H1 (cell line): Measurements from ENCODE around the gene GAB2. TPM values are rescaled to one million over a fixed set of nuclear protein-coding genes. Genes with fewer than 3 reads are reported as not detected.

Experiments used
- CTCF ChIA-PET: fragments of 300-600 bp; sonication (Branson Sonifier 250); formaldehyde crosslinking; loops from one replicate; lab custom pipeline; 2021; ENCODE audit not compliant: partially characterized antibody; lab: Charles Lee
- POLR2A ChIA-PET: fragments of 300-600 bp; sonication (Branson Sonifier 250); formaldehyde crosslinking; loops from one replicate; lab custom pipeline; 2021; ENCODE audit warnings: inconsistent platforms; ENCODE audit not compliant: partially characterized antibody; lab: Charles Lee
- DNase-seq, 2 experiments: peaks; one replicate each; pipeline versions ENCODE4 v3.0.0 to v3.0.0-alpha.2; 2010 to 2022; ENCODE audit warnings: low spot score in 2 of 2, low read depth in 1 of 2, mixed read lengths in 1 of 2
- FAIRE-seq: peaks from 2 replicates; lab custom pipeline; 2011; peaks lifted over from hg19 to GRCh38; lab: Jason Lieb, UNC
- H2AFZ ChIP-seq: 2 replicates; pipeline ENCODE4 v1.8.1; 2012; ENCODE audit warnings: low read length, inconsistent platforms
- H2AK5ac ChIP-seq: 2 replicates; pipeline ENCODE4 v1.6.1; 2013; ENCODE audit warnings: low read depth, low read length
- H2BK120ac ChIP-seq: replicated peaks from 2 replicates; pipeline ENCODE3; 2013; ENCODE audit warnings: low read depth, low read length, inconsistent platforms
- H2BK12ac ChIP-seq: 2 replicates; pipeline ENCODE4 v1.6.1; 2013; ENCODE audit warnings: low read depth, low read length
- H2BK15ac ChIP-seq: 2 replicates; pipeline ENCODE4 v1.6.1; 2013; ENCODE audit warnings: low read length
- H2BK20ac ChIP-seq: 2 replicates; pipeline ENCODE4 v1.6.1; 2013; ENCODE audit warnings: low read length
- H2BK5ac ChIP-seq: 2 replicates; pipeline ENCODE4 v1.6.1; 2013; ENCODE audit warnings: low read depth, low read length
- H3K14ac ChIP-seq: 2 replicates; pipeline ENCODE4 v1.6.1; 2013; ENCODE audit warnings: inconsistent platforms; ENCODE audit not compliant: insufficient read length
- H3K18ac ChIP-seq: 2 replicates; pipeline ENCODE4 v1.6.1; 2013; ENCODE audit warnings: low read length; ENCODE audit errors: extremely low read depth
- H3K23ac ChIP-seq: 2 replicates; pipeline ENCODE4 v1.6.1; 2013; ENCODE audit warnings: inconsistent platforms; ENCODE audit not compliant: insufficient read length
- H3K23me2 ChIP-seq: 2 replicates; pipeline ENCODE4 v1.6.1; 2013; ENCODE audit warnings: low read depth, low read length
- H3K27ac ChIP-seq: 2 replicates; pipeline ENCODE4 v1.6.1; 2011; ENCODE audit warnings: low read depth, low read length, inconsistent platforms
- H3K27me3 ChIP-seq, 4 experiments: replicated peaks in 1 of 4; 1 replicate in 1 of 4; 2 replicates in 3 of 4; pipeline versions ENCODE4 v1.6.1 to v1.8.1; 2011 to 2013; ENCODE audit warnings: low read length in 3 of 4, mild to moderate bottlenecking in 3 of 4, inconsistent platforms in 2 of 4, mixed read lengths in 2 of 4, moderate library complexity in 1 of 4; ENCODE audit not compliant: control insufficient read depth in 3 of 4, insufficient read depth in 3 of 4; ENCODE audit errors: extremely low read depth in 1 of 4
- H3K36me3 ChIP-seq, 4 experiments: 2 replicates each; pipeline versions ENCODE4 v1.6.1 to v1.8.1; 2011 to 2013; ENCODE audit warnings: mild to moderate bottlenecking in 4 of 4, low read length in 3 of 4, moderate library complexity in 2 of 4, control low read depth in 1 of 4, inconsistent platforms in 1 of 4; ENCODE audit not compliant: insufficient read depth in 4 of 4, control insufficient read depth in 2 of 4
- H3K4ac ChIP-seq: replicated peaks from 2 replicates; pipeline ENCODE3; 2013; ENCODE audit warnings: low read length, low read depth, mixed read lengths, inconsistent platforms; ENCODE audit not compliant: insufficient read length
- H3K4me1 ChIP-seq, 4 experiments: replicated peaks in 1 of 4; 1 replicate in 1 of 4; 2 replicates in 3 of 4; pipeline versions ENCODE4 v1.6.1 to v1.8.1; 2011 to 2013; ENCODE audit warnings: low read length in 3 of 4, inconsistent platforms in 2 of 4, mixed read lengths in 1 of 4; ENCODE audit not compliant: insufficient read depth in 4 of 4, control insufficient read depth in 3 of 4
- H3K4me2 ChIP-seq, 2 experiments: 2 replicates each; pipeline versions ENCODE4 v1.6.1 to v1.8.1; 2011 to 2013; ENCODE audit warnings: low read depth in 2 of 2, low read length in 2 of 2, control low read depth in 1 of 2, inconsistent platforms in 1 of 2, mild to moderate bottlenecking in 1 of 2; ENCODE audit not compliant: insufficient read depth in 1 of 2
- H3K4me3 ChIP-seq, 4 experiments: fragments of 200-600, 300-600 bp in 1 of 4; sonication (generic), shearing (Covaris generic), sonication (Bioruptor Twin) in 1 of 4; 2 replicates each; pipeline versions ENCODE4 v1.5.1 to v1.8.1; 2011 to 2016; ENCODE audit warnings: low read length in 4 of 4, low read depth in 3 of 4, control low read depth in 2 of 4, inconsistent platforms in 2 of 4, mild to moderate bottlenecking in 2 of 4, mixed read lengths in 1 of 4, moderate library complexity in 1 of 4; ENCODE audit not compliant: insufficient read depth in 2 of 4; ENCODE audit errors: extremely low read depth in 1 of 4
- H3K56ac ChIP-seq: replicated peaks from 2 replicates; pipeline ENCODE3; 2013; ENCODE audit warnings: low read depth, mild to moderate bottlenecking, mixed read lengths, low read length, inconsistent platforms; ENCODE audit not compliant: insufficient read length
- H3K79me1 ChIP-seq: 2 replicates; pipeline ENCODE4 v1.6.1; 2013; ENCODE audit warnings: low read depth, low read length, control low read depth
- H3K79me2 ChIP-seq, 2 experiments: 2 replicates each; pipeline versions ENCODE4 v1.6.1 to v1.8.1; 2012 to 2013; ENCODE audit warnings: low read length in 2 of 2, mild to moderate bottlenecking in 2 of 2, inconsistent platforms in 1 of 2; ENCODE audit not compliant: insufficient read depth in 2 of 2, control insufficient read depth in 1 of 2
- H3K9ac ChIP-seq, 4 experiments: replicated peaks in 1 of 4; 1 replicate in 1 of 4; 2 replicates in 3 of 4; pipeline versions ENCODE4 v1.6.1 to v1.8.1; 2011 to 2013; ENCODE audit warnings: low read depth in 3 of 4, low read length in 3 of 4, control low read depth in 2 of 4, mild to moderate bottlenecking in 2 of 4, moderate library complexity in 2 of 4, inconsistent platforms in 1 of 4; ENCODE audit errors: extremely low read depth in 1 of 4
- H3K9me3 ChIP-seq, 2 experiments: 2 replicates each; pipeline versions ENCODE4 v1.6.1 to v1.8.1; 2012 to 2013; ENCODE audit warnings: mild to moderate bottlenecking in 2 of 2, moderate library complexity in 2 of 2, control low read depth in 1 of 2, inconsistent platforms in 1 of 2, low read depth in 1 of 2, low read length in 1 of 2, mixed read lengths in 1 of 2; ENCODE audit not compliant: insufficient read depth in 2 of 2
- H4K20me1 ChIP-seq, 2 experiments: replicated peaks in 1 of 2; 2 replicates each; pipeline versions ENCODE3 to v1.8.1; 2011 to 2013; ENCODE audit warnings: inconsistent platforms in 2 of 2, low read length in 2 of 2, mild to moderate bottlenecking in 1 of 2; ENCODE audit not compliant: insufficient read depth in 2 of 2, control insufficient read depth in 1 of 2
- H4K5ac ChIP-seq: 2 replicates; pipeline ENCODE4 v1.6.1; 2013; ENCODE audit warnings: low read length, low read depth, mixed read lengths, inconsistent platforms; ENCODE audit not compliant: insufficient read length
- H4K8ac ChIP-seq: 2 replicates; pipeline ENCODE4 v1.8.0; 2013; ENCODE audit warnings: mild to moderate bottlenecking, moderate library complexity, low read length, inconsistent platforms; ENCODE audit not compliant: insufficient read depth; ENCODE audit errors: extremely low read depth
- H4K91ac ChIP-seq: replicated peaks from 2 replicates; pipeline ENCODE3; 2013; ENCODE audit warnings: low read length, mixed read lengths, inconsistent platforms; ENCODE audit not compliant: insufficient read length
- ASH2L ChIP-seq: fragments of 200-600, 300-600 bp; sonication (generic); IDR thresholded peaks from one replicate; pipeline ENCODE4 v1.7.1; 2017; ENCODE audit warnings: low read length
- KDM5A ChIP-seq: fragments of 200-600 bp; IDR thresholded peaks from 2 replicates; pipeline ENCODE4 v1.7.1; 2012; ENCODE audit warnings: mild to moderate bottlenecking, low read length, inconsistent platforms, mixed read lengths
- NRF1 ChIP-seq: IDR thresholded peaks from 2 replicates; pipeline ENCODE4 v1.6.1; 2011; ENCODE audit warnings: mild to moderate bottlenecking, low read depth, low read length, improper control_type of control experiment
- TEAD4 ChIP-seq: IDR thresholded peaks from 2 replicates; pipeline ENCODE4 v1.6.1; 2012; ENCODE audit warnings: low read depth, low read length, inconsistent platforms, mixed read lengths
- WGBS, 2 experiments: shearing (Covaris generic) in 1 of 2; methylation state at CpG; one replicate each; pipeline versions ENCODE4 v1.1.6 to v1.1.7; 2013 to 2015; ENCODE audit warnings: low lambda C conversion rate in 2 of 2, mixed read lengths in 2 of 2, inconsistent platforms in 1 of 2, low coverage in 1 of 2, missing lambda C conversion rate in 1 of 2; ENCODE audit not compliant: insufficient replicate concordance in 2 of 2, insufficient coverage in 1 of 2, insufficient read length in 1 of 2; ENCODE audit errors: extremely low coverage in 1 of 2, missing lambda C conversion rate in 1 of 2; 5-methylcytosine and 5-hydroxymethylcytosine counted together
- polyA plus RNA-seq, 7 experiments: library from polyadenylated mRNA; depleted of rRNA in 3 of 7; stranded (reverse) in 5 of 7; unstranded in 2 of 7; fragments of >200 nt in 5 of 7; fragments of 200-250 nt in 2 of 7; gene quantifications; 1 replicate in 5 of 7; 2 replicates in 1 of 7; 4 replicates in 1 of 7; pipeline versions ENCODE4 v1.2.1 to v1.2.3, GENCODE V29; 2011 to 2013; ENCODE audit warnings: missing spikeins in 2 of 7, mixed read lengths in 2 of 7
- total RNA-seq: library from RNA; stranded (reverse); fragmentation: NEBNext Ultra II Directional; extraction: Animal tissue kit (Norgen Biotek cat#: 25700); gene quantifications from 2 replicates; pipeline ENCODE4 v1.2.1, GENCODE V29; 2021

GAB2 gene
- total and polyA plus RNA-seq, 2 of the 8 experiments (the other 6 are each of a cell fraction or from before 2014, with no cell fraction given): 6.3 to 14.0 TPM

DNA sequence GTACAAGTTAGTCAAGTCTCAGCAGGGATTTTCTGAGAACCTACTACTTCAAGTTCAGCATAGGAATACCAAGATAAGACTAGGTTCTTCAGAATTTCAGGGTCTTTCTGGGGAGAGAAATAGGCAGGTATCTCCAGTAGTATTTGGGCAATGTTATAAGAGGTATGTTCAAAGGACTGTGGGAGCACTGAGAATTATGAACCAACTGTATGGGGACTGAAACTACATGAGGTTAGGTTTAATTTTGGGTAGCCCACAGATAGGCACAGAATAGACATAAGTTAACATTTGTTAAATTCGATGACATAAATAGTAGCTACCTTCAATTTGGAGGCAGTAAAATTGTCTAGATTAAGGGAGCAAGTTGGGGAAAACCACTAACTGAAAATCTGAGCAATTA lies 9.2 kb upstream of the GAB2 start:
- POLR2A ChIA-PET: interaction anchor here (0.6 to 5.9 kb wide), 2 partner anchors 9 to 322 kb away, joined by 3 to 33 read pairs; partner anchors contain the start of gene GAB2

More for the DNA sequence above, 9.2 kb upstream of the GAB2 start:
- no peak overlapping the region for H2BK20ac ChIP-seq
- H3K23ac ChIP-seq: no peak overlapping the region
- no peak overlapping the region for H4K5ac ChIP-seq
- H3K36me3 ChIP-seq: no peaks in the 10 kb centered on the region; a peak in 1 of 8 replicates
- no peak overlapping the region for H3K4me2 ChIP-seq
- no peak overlapping the region for H3K4me3 ChIP-seq
- H3K4ac ChIP-seq: no peak overlapping the region
- H4K91ac ChIP-seq: no peak overlapping the region
- no peak for DNase-seq
- no peaks in the 10 kb centered on the region for H3K27me3 ChIP-seq
- no peak overlapping the region for H3K14ac ChIP-seq
- no peak overlapping the region for H3K9ac ChIP-seq
- no peak for FAIRE-seq
- no peak overlapping the region for H2BK15ac ChIP-seq
- TF ChIP-seq TEAD4: no peak
- TF ChIP-seq NRF1: no peak
- no peak for TF ChIP-seq ASH2L
- TF ChIP-seq KDM5A: no peak
- no peak overlapping the region for H2BK12ac ChIP-seq
- no peaks in the 10 kb centered on the region for H3K9me3 ChIP-seq
- H3K79me1 ChIP-seq: no peaks in the 10 kb centered on the region
- H3K23me2 ChIP-seq: peaks cover 2% of the 10 kb centered on the region; the same call in 1 of the 2 replicates
- 88% methylated on average over 1 of the region's 1 CpG; no CpG with 5 or more reads in 1 of the 2 experiments for WGBS, 2 experiments
- peaks cover 0 to 10% (median 4%) of the 10 kb centered on the region in 4 experiments; a peak in 3 of 7 replicates for H3K4me1 ChIP-seq
- H4K8ac ChIP-seq: no peak overlapping the region
- H3K27ac ChIP-seq: no peak overlapping the region
- no peak overlapping the region for H2AFZ ChIP-seq
- H3K18ac ChIP-seq: no peak overlapping the region
- no peak overlapping the region for H2BK120ac ChIP-seq
- H2BK5ac ChIP-seq: no peak overlapping the region
- no peak overlapping the region for H2AK5ac ChIP-seq
- no peak overlapping the region for H3K56ac ChIP-seq
- CTCF ChIA-PET: interaction anchor here (1.0 to 6.4 kb wide), 6 partner anchors 7 to 199 kb away, joined by 3 to 87 read pairs (median 8); partner anchors contain the start of gene GAB2
- no peaks in the 10 kb centered on the region for H3K79me2 ChIP-seq
- no peaks in the 10 kb centered on the region for H4K20me1 ChIP-seq
